Suprapubic skin (tissue), 4 donors: ENCODE measurements around the gene WNT3.

Experiments used
- EP300 ChIP-seq: sonication (generic); formaldehyde crosslinking; IDR thresholded peaks from one replicate; pipeline ENCODE4 v1.6.1; 2017; ENCODE audit warnings: antibody characterized with exemption
- POLR2A ChIP-seq, 2 donors: fragments of 450-650 bp; IDR thresholded peaks; one replicate each; pipeline ENCODE4 v1.6.1; 2017; ENCODE audit warnings: antibody characterized with exemption in 2 of 2, mild to moderate bottlenecking in 2 of 2, moderate library complexity in 2 of 2
- POLR2AphosphoS5 ChIP-seq, 3 donors: sonication (generic); formaldehyde crosslinking; IDR thresholded peaks; one replicate each; pipeline ENCODE4 v1.6.1; 2017; ENCODE audit warnings: antibody characterized with exemption in 3 of 3
- TF ChIP-seq, protein P1 (sequence below), 2 donors: fragments of 200-600 bp in 1 of 2; fragments of 450-650 bp in 1 of 2; sonication (generic) in 1 of 2; IDR thresholded peaks; one replicate each; pipeline ENCODE4 v1.5.1; 2016 to 2019; ENCODE audit warnings: antibody characterized with exemption in 2 of 2, mild to moderate bottlenecking in 1 of 2, moderate library complexity in 1 of 2

- TF ChIP-seq, protein P1, sequence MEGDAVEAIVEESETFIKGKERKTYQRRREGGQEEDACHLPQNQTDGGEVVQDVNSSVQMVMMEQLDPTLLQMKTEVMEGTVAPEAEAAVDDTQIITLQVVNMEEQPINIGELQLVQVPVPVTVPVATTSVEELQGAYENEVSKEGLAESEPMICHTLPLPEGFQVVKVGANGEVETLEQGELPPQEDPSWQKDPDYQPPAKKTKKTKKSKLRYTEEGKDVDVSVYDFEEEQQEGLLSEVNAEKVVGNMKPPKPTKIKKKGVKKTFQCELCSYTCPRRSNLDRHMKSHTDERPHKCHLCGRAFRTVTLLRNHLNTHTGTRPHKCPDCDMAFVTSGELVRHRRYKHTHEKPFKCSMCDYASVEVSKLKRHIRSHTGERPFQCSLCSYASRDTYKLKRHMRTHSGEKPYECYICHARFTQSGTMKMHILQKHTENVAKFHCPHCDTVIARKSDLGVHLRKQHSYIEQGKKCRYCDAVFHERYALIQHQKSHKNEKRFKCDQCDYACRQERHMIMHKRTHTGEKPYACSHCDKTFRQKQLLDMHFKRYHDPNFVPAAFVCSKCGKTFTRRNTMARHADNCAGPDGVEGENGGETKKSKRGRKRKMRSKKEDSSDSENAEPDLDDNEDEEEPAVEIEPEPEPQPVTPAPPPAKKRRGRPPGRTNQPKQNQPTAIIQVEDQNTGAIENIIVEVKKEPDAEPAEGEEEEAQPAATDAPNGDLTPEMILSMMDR (IDR thresholded peaks at IDR 0.05) = no peak
- TF ChIP-seq EP300 = no peak
- TF ChIP-seq POLR2A (IDR thresholded peaks at IDR 0.05) = no peak
- TF ChIP-seq POLR2AphosphoS5 (IDR thresholded peaks at IDR 0.05) = no peak
These were observed 1.2 kb downstream of the WNT3 start for GRCh38 chr17:46817151-46817900.
